Skin epidermis (tissue), 12 donors: ENCODE data around the gene TMEM161B.
A peak's percentile ranks its signal among the peaks of the same experiment; 100 is the strongest.
"Not testable (repeated sequence)": the region's sequence is repeated elsewhere in the genome, so short reads cannot be mapped to it uniquely, and the experiment has no call there.

Experiments
- H3K27ac ChIP-seq, 21 experiments: fragments of 200-600 bp; sonication (generic) in 11 of 21; one replicate each; pipeline ENCODE4 v1.5.0; 2020; ENCODE audit warnings: mild to moderate bottlenecking in 3 of 21, inconsistent platforms in 2 of 21, moderate library complexity in 2 of 21
- H3K4me3 ChIP-seq, 7 experiments: fragments of 200-600 bp; sonication (generic) in 2 of 7; one replicate each; pipeline ENCODE4 v1.5.0; 2020; ENCODE audit warnings: inconsistent platforms in 2 of 7, mild to moderate bottlenecking in 2 of 7, moderate library complexity in 1 of 7

The TMEM161B gene

DNA sequence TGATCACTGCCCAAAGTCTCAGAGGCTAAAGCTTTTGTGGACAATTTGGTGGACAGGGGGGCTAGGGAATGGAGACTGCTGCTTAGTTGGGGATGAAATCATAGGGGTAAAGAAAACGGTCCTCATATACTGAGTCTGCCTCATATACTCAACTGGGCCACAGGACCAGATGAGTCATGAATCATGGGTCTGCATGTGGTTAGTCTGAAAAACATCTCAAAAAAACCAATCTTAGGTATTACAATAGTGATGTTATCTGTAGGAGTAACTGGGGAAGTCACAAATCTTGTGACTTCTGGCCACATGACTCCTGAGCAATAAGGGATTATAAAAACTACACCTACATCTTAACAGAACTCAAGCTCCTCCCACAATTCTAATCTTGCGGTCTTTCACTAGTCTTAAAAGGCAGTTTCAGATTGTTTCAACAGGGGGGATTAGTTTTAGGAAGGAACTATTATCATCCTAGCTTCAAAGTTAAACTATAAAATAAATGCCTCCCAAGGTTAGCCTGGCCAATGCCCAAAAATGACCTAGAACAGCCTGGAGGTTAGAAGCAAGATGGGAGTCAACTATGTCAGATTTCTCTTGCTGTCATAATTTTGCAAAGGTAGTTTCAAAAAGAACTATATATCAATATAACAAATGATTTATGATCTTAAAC, 17.5 kb downstream of the TMEM161B start:
- H3K27ac ChIP-seq, result no peak overlapping the region
- H3K4me3 ChIP-seq, result no peak overlapping the region

DNA sequence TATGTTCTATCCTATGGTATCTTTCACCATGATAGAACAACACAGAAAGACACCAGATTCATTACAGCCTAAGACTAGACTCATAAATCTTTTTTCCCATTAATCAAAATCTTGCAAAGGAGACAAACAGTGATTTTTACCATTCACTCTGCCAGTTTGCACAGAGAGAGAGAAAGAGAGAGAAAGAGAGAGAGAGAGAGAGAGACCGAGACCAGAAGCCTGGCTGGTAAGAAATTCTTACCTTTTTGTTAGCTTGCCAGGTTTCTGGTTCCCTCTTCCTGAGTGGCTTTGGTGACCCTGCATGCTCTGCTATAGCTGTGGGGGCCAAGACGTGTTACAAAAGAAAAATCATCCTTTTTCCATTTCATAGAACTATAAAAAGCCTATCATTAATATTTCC, 18.6 kb downstream of the TMEM161B start:
- H3K27ac ChIP-seq, result no peak overlapping the region
- no peak overlapping the region for H3K4me3 ChIP-seq

DNA sequence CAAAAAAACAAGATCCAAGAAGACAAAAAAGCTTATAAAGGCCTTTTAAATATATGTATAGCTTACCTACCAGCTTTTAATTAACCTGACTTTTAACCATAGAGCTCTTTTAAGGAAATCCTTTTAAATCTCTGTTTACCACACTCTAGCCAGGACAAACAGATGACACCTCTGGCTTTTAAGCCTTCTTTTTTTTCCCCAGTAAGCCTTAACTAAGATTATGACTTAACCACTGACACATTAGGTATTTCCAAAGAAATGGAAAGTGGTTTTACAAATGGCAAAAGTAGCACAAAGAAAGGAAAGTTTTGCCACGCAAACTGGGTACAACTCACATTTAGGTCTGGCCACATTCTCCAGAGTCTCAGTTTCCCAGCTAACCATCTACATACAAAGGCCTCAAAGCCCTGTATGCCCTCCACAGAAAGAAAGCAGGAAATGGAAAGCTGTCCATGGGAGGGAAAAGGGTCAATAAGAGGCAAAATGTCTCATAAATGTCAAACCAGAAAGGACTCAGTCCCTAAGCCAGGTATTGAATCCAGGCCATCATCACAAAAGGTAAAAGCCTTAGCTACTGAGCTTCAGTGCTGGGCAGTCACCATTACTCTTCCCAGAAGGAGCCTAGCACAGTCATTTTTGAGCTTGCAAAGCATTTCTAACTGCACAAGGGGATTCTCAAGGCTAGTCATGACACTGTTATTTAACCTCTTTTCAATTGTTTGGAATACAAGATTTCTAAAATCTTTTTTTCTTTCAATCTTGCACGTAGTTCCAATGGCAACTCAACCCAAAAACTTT, 19.7 kb downstream of the TMEM161B start:
- Histone ChIP-seq H3K4me3 (no peak overlapping the region), H3K27ac (no peak overlapping the region)

DNA sequence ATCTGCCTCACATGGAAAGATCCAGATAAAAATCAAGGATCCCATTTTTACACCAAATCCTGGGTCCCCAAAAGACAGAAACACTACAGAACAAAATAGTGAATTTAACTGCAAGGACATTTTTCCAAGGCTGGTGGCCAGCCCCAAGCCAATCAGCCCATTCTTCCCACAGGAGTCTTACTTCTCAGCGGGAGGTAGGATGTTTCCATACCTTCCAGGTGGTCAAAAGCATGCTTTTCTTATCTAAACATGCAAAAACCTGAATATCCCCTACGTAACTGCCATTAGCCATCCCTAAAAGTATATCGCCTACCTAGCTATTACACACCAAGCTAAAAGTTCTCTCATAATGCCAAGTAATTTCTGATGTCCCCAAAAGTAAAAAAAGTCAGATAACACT, 20.6 kb downstream of the TMEM161B start:
- H3K27ac ChIP-seq, result no peak overlapping the region
- H3K4me3 ChIP-seq, result no peak overlapping the region

DNA sequence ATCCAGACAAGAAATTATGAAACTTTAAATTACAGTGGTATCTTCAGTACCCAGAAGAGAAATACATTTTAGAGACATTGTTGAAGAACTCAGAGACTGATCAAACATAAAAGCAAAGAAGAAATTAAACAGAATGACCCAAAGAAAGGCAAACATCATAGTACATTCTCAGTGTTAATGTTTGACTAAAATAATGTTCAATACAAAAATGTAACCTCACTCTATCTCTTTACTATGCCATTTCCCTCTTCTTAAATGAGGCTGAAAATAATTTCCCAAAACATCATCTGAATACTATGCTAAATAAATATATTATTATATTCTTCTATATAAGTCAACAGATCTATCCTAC, 22.8 kb downstream of the TMEM161B start:
- H3K27ac ChIP-seq, result no peak overlapping the region

DNA sequence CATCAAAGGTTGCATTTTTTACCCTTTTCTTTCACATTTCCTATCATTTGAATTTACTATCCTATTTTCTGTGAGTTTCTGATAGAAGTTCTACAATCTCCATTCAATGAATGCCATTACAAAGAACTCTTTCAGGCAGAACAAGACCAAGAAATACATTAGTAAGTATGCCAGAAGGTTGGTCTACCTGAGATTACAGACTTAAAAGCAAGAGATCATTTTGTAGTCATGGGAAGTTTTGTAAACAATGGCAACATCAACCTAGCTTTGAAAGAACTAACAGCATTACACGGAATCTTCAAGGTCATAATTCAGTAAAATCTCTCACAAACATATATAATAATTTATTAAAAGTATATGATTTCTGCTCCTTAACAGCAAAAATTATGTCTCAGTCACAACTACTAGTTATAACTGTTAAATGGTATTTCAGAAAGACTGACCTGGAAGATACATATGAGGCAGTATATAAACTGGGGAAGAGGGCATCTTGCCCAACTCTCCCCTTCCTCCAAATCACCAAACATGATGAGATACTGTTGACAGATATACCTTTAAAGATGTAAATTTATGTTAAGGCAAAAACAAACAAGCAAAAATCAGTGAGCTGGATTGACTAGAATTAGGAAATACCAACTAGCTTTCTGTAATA, 23.3 kb downstream of the TMEM161B start:
- Histone ChIP-seq H3K4me3 (no peak overlapping the region), H3K27ac (no peak overlapping the region)

More for the DNA sequence above, 22.8 kb downstream of the TMEM161B start:
- no peak overlapping the region for H3K4me3 ChIP-seq

DNA sequence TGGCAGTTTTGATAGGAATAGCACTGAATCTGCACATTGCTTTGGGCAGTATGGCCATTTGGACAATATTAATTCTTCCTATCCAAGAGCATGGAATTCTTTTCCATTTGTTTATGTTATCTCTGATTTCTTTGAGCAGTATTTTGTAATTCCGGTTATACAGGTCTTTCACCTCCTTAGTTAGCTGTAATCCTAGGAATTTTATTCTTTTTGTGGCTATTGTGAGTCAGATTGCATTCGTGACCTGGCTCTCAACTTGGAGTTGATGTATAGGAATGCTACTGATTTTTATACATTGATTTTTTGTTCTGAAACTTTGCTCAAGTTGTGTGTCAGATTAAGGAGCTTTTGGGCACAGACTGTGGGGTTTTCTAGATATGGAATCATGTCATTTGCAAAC, 24.0 kb downstream of the TMEM161B start:
- no peak overlapping the region for H3K27ac ChIP-seq
- H3K4me3 ChIP-seq, result no peak overlapping the region

DNA sequence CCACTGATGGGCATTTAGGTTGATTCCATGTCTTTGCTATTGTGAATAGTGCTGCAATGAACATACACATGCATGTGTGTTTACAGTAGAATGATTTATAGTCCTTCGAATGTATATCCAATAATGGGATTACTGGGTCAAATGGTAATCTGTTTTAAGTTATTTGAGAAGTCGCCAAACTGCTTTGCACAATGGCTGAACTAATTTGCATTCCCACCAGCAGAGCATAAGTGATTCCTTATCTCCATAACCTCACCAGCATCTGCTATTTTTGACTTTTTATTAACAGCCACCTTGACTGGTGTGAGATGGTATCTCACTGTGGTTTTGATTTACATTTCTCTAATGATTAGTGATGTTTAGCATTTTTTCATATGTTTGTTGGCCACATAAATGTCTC, 25.2 kb downstream of the TMEM161B start:
- not testable (repeated sequence) for H3K4me3 ChIP-seq, H3K27ac ChIP-seq

DNA sequence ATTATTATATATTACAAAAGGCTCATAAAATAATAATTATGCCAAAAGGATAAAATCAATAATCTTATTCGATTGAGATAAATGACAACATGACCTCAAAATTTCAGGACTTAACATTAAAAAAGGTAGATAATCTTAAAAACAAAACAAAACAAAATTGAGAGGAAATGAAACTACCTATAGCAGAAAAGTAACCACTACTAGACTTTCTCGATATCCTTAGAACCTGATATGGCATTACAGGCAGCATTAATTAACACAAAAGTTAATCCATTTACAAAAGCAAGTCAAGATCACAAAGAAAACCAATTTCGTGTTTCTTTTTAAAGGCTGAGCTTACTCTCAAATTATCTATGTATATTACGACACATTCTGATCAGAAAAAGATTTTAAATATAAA, 29.9 kb downstream of the TMEM161B start:
- Histone ChIP-seq H3K27ac (no peak overlapping the region), H3K4me3 (no peak overlapping the region)

DNA sequence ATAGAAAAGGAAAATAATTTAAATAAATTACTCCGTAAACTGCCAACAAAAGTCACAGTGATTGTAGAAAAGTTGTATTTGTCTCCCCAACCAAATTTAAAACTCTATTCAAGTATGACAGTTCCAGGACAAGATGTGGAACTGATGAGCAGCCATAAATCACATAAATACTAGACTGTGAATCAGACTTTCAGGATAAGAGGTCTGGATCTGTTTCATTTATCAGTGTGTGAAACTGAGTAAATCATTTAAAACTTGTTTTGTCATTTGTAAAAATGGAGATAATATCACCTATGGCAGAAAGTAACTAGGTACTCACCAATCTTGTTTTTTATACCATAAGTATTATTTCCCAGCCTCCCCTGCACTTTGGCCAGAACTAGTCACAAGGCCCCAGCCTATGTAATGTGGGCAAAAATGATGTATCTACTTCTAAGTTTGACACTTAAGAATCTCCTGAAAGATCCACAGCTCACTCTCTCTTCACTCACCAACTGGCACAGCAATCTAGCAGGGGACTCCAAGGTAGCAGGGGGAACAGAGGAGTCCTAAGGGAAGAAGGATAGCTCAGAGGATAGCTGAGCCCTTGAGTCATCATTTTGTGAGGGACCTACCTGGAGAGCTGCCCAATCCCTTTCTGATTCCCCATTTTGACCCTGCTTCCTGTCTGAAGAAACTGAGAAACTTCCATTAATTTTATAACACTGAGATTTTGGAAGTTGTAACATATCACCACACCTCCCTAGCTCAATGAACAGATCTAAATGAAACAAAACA, 31.6 kb downstream of the TMEM161B start:
- Histone ChIP-seq H3K4me3 (no peak overlapping the region), H3K27ac (no peak overlapping the region)

DNA sequence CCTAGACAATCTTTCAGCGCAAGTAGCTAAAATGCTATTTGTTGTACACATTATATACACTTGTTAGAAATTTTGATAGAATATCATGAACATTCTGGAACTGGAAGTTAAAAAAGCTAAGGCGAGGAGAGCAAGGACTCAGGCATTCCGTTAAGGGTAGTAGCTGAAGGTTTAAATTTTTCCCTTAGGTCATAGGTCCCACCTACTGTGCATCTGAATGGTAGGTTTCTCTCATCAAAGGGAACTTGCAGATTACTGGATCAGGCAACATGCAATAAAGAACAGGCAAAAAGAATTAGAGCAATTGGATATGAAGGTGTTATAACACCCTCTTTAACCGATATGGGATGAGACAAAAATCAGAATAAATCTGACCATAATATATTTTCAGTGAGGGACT, 32.8 kb downstream of the TMEM161B start:
- H3K4me3 ChIP-seq, result no peak overlapping the region
- H3K27ac ChIP-seq, result no peak overlapping the region

DNA sequence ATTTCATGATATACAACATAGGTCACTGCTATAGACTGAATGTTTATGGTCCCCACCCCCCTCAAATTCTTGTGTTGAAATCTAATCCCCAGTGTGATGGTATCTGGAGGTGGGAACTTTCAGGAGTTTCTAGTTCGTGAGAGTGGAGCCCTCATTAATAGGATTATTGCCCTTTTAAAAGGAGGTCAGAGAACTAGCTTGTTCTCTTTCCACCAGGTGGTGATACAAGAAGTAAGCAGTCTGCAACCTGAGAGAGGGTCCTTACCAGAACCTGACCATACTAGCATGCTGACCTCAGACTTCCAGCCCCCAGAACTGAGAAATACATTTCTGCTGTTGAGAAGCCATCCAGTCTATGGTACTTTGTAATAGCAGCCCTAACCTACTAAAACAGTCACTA, 33.3 kb downstream of the TMEM161B start:
- no peak overlapping the region for H3K27ac ChIP-seq
- H3K4me3 ChIP-seq, result no peak overlapping the region

DNA sequence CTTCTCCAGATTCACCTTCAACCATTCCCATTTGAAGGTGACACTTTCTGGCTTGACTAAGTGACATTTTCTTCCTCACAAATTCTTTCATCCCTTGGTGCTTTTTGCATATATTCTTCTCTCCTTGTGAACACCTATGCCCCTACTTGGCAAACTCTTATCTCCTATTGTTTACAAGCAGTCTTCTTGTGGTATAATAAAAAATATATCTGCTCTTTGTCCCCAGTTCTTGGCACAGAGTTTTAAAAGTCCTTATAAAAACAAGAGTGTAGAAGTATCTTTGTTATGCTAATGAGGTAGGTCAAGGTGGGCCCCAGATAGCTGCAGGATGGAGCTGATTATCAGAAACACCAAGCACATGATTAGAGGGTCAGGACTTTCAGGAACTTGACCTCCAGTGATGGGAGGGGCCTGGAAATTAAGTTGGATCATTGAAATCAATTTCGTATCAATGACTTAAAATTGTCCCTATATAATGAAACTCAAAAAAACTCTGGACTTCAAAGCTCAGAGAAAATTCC, 38.0 kb downstream of the TMEM161B start:
- Histone ChIP-seq H3K4me3 (no peak overlapping the region), H3K27ac (no peak overlapping the region)

DNA sequence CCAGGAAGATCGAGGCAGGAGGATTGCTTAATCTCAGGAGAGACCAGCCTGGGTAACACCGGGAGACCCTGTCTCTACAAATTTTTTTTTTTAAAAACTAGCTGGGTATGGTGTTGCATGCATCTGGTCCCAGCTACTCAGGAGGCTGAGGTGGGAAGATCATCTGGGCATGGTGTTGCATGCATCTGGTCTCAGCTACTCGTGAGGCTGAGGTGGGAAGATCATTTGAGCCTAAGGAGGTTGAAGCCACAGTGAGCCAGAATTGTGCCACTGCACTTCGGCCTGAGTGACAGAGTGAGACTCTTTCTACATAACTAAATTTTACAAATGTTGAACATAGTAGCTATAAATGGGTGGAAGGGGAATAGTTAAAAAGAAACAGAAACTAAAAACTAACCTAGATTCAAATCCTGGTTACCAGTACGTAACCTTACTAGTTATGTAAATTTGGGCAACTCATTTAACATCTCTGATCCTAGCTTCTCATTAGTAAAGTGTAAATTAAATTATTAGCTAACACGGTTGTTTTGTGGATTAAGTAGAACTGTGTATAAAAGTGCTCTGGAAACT, 41.7 kb downstream of the TMEM161B start:
- Histone ChIP-seq H3K27ac (no peak overlapping the region), H3K4me3 (no peak overlapping the region)

DNA sequence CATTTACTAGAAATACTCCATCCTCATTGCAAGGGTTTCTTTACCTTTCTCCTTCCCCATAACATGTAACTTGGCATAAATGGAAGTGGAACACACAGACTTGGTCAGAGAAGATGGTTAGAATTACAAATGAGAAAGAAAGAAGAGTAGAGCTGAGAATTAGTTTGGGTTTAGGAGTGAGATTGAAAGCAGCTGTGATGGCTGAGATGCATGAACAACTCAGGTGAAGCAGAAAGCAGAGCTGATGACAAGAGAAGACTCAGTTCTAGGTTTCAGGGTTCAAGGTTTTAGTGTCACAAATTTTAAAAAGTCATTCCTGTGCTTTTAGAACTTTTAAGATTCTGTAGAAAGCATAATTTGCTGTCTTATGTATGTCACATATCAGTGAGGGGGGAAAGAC, 54.0 kb downstream of the TMEM161B start:
- no peak overlapping the region for H3K4me3 ChIP-seq
- H3K27ac ChIP-seq, result no peak overlapping the region

DNA sequence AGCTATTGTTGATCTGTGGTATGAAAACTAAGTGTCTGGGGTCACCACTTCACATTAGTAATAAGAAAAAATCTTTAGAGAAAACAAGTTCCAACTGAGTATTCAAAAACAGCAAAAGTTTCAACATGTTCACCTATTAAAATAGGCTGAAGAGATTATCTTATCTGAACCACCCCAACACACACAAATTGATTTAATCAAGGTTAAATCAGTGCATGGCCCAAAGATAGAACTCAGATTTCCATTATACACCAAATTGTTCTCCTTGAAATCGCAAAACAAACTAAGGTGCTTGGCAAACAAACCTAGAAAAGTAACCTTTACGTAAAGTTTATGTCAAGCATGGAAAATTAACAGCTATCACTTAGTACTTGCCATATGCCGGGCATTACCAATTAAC, 61.1 kb downstream of the TMEM161B start:
- Histone ChIP-seq H3K27ac (no peak overlapping the region), H3K4me3 (no peak overlapping the region)

DNA sequence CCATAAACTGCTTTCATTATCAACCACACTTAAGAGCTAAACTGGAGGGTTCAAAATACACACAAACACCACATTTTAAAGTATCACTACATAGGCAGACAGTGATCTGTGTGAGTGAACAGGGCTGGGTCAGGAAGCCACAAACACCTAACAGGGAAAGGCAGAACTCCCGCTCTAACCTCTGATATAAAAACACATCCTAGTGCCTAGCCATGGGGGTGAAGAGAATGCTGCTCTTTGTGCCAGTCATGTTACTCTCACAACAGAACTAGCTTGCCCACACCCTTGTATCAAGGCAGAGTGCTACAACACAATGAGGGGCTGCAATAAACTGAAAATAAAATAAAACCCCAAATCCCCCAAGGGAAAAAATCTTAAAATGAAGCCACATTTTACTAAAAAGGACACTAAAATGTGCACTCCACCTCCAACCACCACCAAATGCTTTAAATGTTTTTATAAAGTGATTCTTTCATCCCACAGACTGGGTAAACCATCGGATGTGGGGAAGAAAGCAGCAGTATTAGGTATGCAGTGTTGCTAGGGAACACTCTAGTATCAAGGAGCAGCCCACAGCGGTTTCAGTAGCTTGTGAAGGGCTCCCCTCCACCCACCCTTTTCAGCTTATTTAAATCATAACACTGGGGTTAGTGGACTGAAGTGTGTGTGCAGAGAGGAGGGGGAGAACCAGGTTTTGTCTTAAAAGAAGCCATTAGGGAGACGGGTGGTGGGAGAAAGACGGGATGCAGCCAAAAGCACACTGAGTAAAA, 64.5 kb downstream of the TMEM161B start:
- Histone ChIP-seq H3K27ac (peak overlapping the region in 1 of 21 experiments; percentile 26), H3K4me3 (no peak overlapping the region)

DNA sequence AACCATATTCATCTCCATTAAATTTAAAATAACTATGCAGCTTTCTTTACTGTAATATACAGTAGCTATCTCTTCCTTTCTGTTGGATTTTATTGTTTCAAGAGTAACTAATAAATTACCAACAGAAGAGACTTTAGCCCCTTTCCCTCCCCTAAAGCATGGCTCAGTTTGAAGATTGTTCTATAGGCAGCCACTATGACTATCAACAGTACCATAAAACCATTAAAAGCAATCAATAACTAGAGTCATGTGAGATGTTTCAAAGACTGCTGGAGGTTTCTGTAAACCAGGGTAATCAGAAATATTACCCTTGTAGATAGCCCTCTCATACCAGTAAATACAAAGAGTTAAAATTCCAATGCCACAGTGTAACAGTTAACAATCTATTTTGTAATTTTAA, 73.0 kb downstream of the TMEM161B start:
- H3K4me3 ChIP-seq, result no peak overlapping the region
- no peak overlapping the region for H3K27ac ChIP-seq

DNA sequence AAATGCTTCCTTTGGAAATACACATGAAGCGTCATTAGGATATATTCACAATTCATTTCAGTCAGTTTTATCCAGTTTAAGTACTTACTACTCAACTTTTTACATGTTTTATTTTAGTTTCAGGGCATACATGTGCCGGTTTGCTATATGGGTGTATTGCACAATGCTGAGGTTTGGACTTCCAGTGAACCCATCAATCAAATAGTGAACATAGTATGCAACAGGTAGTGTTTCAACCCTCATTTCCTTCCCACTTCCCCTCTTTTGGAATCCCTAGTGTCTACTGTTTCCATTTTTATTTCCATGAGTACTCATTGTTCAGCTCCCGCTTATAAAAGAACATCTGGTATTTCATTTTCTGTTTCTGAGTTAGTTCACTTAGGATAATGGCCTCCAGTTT, 74.7 kb downstream of the TMEM161B start:
- H3K27ac ChIP-seq, result no peak overlapping the region

More for the DNA sequence above, 74.7 kb downstream of the TMEM161B start:
- no peak overlapping the region for H3K4me3 ChIP-seq
